Type B pancreatic cell (in vitro differentiated cells): ENCODE measurements around the gene KPNA2. TPM values are rescaled to one million over a fixed set of nuclear protein-coding genes. Genes with fewer than 3 reads are reported as not detected.

Experiments
- DNase-seq: peaks from one replicate; pipeline ENCODE4 v3.0.0; 2021; ENCODE audit warnings: mixed read lengths; ENCODE audit not compliant: unreplicated experiment; ENCODE audit errors: extremely low spot score
- H3K27ac Mint-ChIP-seq: 2 replicates; pipeline ENCODE4 v1.8.0; 2021; ENCODE audit warnings: mild to moderate bottlenecking, mixed read lengths
- H3K27me3 Mint-ChIP-seq: 2 replicates; pipeline ENCODE4 v1.8.0; 2021; ENCODE audit warnings: mixed read lengths
- H3K36me3 Mint-ChIP-seq: 2 replicates; pipeline ENCODE4 v1.8.0; 2021; ENCODE audit warnings: mixed read lengths
- H3K4me1 Mint-ChIP-seq: one replicate; pipeline ENCODE4 v1.8.0; 2021; ENCODE audit warnings: mixed read lengths; ENCODE audit not compliant: unreplicated experiment
- H3K4me3 Mint-ChIP-seq: 2 replicates; pipeline ENCODE4 v1.8.0; 2021; ENCODE audit warnings: mild to moderate bottlenecking, mixed read lengths
- H3K9me3 Mint-ChIP-seq: 2 replicates; pipeline ENCODE4 v1.8.0; 2021; ENCODE audit warnings: mixed read lengths
- CTCF ChIP-seq: fragments of 200-600 bp; sonication (generic); conservative IDR thresholded peaks from 2 replicates; pipeline ENCODE4 v1.5.0; 2021; ENCODE audit warnings: antibody characterized with exemption, mild to moderate bottlenecking
- total RNA-seq: library from RNA; stranded (reverse); gene quantifications from 2 replicates; pipeline ENCODE4 v1.2.1, GENCODE V29; 2021; ENCODE audit warnings: low replicate concordance

Gene KPNA2
- total RNA-seq, 1 donor from 2014 or later = 211 TPM

GRCh38 chr17:68087851-68088250 is 52.3 kb downstream of the KPNA2 start:
- Mint-ChIP-seq H3K4me1 (no peaks in the 10 kb centered on the region), H3K36me3 (no peaks in the 10 kb centered on the region), H3K9me3 (no peaks in the 10 kb centered on the region), H3K27ac (no peak overlapping the region), H3K27me3 (no peaks in the 10 kb centered on the region), H3K4me3 (no peak overlapping the region)
- DNase-seq = no peak
- no peak for TF ChIP-seq CTCF

GRCh38 chr17:68089881-68090280 is 54.3 kb downstream of the KPNA2 start:
- Mint-ChIP-seq H3K27me3 (no peaks in the 10 kb centered on the region), H3K36me3 (no peaks in the 10 kb centered on the region), H3K27ac (no peak overlapping the region), H3K9me3 (no peaks in the 10 kb centered on the region), H3K4me1 (no peaks in the 10 kb centered on the region), H3K4me3 (no peak overlapping the region)
- no peak for TF ChIP-seq CTCF
- DNase-seq = no peak

- Mint-ChIP-seq H3K36me3 (no peaks in the 10 kb centered on the region), H3K27me3 (no peaks in the 10 kb centered on the region), H3K4me3 (no peak overlapping the region), H3K4me1 (no peaks in the 10 kb centered on the region), H3K27ac (no peak overlapping the region), H3K9me3 (no peaks in the 10 kb centered on the region)
- DNase-seq = no peak
- no peak for TF ChIP-seq CTCF
These were observed 59.0 kb downstream of the KPNA2 start for GRCh38 chr17:68094481-68095078.

GRCh38 chr17:68095205-68095811 is 59.8 kb downstream of the KPNA2 start:
- TF ChIP-seq CTCF = no peak
- H3K4me3 Mint-ChIP-seq = no peak overlapping the region
- H3K9me3 Mint-ChIP-seq = no peaks in the 10 kb centered on the region
- H3K27ac Mint-ChIP-seq = no peak overlapping the region
- DNase-seq = no peak
- H3K4me1 Mint-ChIP-seq = no peaks in the 10 kb centered on the region
- H3K36me3 Mint-ChIP-seq = no peaks in the 10 kb centered on the region
- no peaks in the 10 kb centered on the region for H3K27me3 Mint-ChIP-seq

GRCh38 chr17:68096111-68096510 is 60.6 kb downstream of the KPNA2 start:
- H3K9me3 Mint-ChIP-seq = no peaks in the 10 kb centered on the region
- H3K4me1 Mint-ChIP-seq = no peaks in the 10 kb centered on the region
- H3K4me3 Mint-ChIP-seq = no peak overlapping the region
- no peak for DNase-seq
- H3K27ac Mint-ChIP-seq = no peak overlapping the region
- no peak for TF ChIP-seq CTCF
- no peaks in the 10 kb centered on the region for H3K36me3 Mint-ChIP-seq
- no peaks in the 10 kb centered on the region for H3K27me3 Mint-ChIP-seq

Other genes starting within 250 kb of the KPNA2 start
- 116 and 135 TPM in 2 replicates for gene BPTF, start 210.2 kb upstream of the KPNA2 start, total RNA-seq
- 8.1 and 8.8 TPM in 2 replicates for gene C17orf58, start 39.3 kb upstream of the KPNA2 start, total RNA-seq
- gene AMZ2, start 212.3 kb downstream of the KPNA2 start, total RNA-seq = 68.8 and 75.6 TPM in 2 replicates